NCI-H1092 (cell line): ENCODE measurements around the gene PDIA6.
"Not testable (repeated sequence)": the region's sequence is repeated elsewhere in the genome, so short reads cannot be mapped to it uniquely, and the experiment has no call there.

Source experiments
- DNase-seq: peaks from one replicate; lab custom pipeline; 2025; lab: John Stamatoyannopoulos, UW

PDIA6 gene

DNA sequence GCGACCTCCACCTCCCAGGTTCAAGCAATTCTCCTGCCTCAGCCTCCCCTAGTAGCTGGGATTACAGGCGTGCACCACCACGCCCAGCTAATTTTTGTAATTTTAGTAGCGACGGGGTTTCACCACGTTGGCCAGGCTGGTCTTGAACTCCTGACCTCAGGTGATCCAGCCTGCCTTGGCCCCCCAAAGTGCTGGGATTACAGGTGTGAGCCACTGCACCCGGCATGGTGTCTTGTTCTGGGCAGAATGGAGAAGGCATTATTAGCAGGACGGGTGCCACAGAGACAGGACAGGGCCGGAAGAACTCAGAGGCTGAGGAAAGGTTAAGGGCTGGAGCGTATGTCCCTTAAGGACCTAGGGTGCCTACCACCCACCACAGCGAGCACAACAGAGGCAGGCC is 31.8 kb downstream of the PDIA6 start:
- DNase-seq, result not testable (repeated sequence)

DNA sequence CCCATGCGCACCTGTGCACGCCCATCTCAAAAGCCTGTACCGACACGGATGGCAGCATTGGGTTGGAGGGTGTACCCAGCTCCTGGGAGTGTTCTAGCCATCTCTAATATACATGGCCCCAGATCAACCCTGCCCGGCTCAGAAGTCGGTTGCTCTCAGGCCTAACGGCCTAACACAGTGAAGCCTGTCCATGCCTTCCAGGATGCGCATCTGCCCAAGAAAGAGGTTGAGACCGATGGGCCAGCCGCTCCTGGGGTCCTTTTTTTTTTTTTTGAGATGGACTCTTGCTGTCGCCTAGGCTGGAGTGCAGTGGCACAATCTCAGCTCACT is 32.1 kb downstream of the PDIA6 start:
- DNase-seq, result no peak

DNA sequence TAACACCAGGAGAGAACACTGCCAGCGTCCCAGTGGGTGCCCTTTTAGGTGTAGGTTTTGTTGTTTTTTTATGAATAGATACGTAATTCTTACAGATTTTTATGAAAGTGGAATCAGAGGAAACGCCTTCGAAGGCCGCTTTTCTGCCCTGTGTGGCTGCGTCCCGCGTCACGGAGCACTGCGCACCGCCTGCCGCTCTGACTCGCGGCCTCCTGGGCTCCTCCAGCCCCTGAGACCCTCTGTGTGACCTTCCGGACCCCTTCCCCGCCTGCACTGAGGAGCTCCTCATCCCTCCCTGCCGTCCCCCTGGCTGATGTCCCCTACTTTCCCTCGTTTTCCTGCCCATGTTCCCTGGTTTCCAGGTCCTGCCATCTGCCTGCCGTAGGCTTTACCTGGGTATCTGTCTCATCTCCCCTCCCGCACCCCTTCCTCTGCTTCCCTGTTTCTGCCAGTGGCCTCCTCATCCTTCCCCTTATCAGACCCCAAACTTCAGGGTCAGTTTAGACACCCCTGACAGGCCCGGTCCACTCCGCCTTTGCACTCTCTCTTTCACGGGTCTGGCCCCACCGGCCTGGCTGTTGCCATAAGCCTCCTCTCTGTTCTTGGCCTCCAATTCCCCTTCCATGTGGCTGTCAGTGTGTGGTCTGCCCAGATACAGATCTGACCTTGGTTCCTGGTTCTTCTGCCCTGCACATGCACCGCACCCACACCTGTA is 32.7 kb downstream of the PDIA6 start:
- no peak for DNase-seq

DNA sequence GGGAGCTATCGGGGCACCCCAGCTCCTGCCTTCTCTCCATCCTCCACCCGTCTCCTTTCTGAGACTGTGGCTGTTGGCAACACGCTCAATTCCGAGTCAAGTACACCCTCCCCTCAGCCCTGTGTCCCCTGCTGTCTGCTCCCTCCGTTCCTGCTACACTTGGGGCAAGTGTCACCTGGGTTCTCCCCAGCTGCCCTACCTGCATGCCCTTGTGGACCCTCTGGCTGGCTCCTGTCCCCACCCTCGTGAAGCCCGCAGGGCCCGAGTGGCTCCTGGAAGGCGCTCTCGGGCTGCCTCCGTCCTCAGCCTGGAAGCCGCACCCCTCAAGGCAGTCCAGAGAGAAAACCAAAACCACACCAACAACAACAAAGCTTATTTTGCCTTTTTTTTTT is 33.9 kb downstream of the PDIA6 start:
- no peak for DNase-seq

DNA sequence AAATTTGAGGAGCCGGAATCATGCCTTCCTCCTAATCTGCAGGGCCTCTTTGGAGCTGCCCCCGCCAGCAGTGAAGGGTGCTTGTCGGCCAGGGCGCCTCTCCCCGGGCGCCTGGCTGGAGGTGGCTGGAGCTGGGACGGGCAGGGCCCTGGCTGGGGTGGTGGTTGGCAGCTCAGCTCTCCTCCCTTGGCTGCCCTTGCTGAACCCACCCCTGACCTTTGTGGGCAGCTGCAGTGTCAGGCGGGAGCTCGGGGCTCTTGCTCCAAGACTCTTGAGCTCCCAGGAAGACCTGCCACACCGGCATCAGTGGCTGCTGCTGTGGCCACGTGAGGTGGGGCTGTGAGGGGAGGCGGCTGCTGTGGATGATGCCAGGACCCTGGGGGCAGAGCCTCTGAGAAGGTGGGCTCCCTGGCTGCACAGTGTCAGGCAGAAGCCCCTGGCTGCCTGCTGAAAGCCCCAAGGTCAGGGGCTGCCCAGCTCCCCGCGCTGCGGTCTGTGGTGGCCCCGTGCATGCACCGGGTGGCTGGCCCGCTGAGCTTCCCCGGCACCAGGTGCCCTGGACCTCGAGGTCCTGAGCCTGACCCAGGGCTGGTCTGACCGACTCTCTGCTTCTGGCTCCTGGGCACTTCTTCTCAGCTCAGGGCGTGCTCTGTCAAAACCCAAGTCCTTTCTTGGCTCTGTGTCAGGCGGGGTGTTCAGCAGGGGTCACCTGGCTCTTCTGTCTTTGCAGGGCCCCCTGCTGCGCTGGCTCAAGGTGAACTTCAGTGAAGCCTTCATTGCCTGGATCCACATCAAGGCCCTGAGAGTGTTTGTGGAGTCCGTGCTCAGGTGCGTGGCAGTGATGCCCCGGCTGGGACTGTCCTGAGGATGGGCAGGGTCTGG is 34.5 kb downstream of the PDIA6 start:
- DNase-seq, result no peak

DNA sequence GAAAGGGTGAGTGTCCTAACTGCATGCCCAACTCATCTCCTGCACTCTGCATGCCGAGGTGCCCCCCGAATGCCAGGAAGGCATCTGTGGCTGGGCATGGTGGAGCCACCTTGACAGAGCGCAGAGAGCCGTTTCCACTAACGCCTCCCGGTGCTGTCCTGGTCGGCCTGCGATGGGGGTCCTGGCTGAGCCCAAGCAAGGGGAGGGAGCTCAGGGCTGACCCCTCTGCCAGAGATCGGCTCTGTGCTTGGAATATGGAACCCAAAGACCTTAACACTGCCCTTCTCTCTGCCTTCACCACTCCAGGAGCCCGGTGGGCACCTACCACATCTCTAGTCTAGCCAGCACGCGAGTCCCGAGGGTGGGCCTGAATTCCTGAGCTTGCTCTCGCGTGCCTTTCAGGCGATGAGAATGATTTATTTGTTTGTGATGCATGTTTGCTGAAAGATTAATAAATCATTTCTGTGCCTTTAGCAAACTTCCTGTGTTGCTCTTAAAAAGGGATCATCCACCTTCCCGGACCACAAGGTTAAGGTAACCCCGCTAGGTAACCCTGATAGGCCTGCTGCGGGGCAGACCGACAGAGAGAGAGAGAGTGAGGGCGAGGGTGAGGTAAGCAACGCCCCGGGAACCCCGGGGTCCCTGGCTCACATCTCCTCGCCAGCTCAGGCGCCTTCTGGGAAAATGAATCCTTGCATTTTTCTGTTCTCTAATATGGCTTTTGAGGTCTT is 35.3 kb downstream of the PDIA6 start:
- no peak for DNase-seq

DNA sequence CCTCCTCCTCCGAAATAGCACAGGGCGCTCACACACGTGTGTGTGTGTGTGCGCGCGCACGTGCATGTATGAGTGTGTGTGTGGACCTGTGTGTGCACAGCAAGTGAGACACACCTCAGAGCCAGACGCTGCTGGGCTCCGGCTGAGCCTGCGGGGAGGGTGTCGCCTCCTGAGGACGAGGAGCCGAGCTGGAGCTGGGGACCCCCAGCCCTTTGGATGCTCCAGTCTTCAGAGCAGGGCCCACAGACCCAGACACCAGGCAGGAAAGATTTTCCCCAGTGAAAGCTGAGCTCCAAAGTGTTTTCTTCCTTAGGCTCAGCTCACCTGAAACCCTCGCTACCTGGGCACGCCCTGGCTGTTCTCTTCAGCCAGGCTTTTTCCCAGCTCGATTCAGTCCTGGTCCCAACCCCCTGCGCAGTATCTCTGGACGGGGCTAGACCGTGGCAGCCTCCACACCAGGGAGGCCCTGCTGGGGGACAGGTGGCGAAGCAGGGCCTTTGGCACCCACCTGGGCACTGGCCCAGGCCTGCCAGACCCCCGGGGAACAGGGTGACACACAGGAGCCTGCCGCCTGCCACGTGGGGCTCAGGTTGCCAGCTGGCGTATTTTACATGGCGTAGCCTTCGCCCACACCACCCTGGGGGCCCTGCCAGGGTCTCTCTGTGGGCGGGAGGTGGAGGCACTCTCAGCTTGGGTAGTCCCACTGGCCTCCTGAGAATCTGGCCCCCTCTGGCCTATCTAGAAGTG is 36.2 kb downstream of the PDIA6 start:
- DNase-seq, result no peak

DNA sequence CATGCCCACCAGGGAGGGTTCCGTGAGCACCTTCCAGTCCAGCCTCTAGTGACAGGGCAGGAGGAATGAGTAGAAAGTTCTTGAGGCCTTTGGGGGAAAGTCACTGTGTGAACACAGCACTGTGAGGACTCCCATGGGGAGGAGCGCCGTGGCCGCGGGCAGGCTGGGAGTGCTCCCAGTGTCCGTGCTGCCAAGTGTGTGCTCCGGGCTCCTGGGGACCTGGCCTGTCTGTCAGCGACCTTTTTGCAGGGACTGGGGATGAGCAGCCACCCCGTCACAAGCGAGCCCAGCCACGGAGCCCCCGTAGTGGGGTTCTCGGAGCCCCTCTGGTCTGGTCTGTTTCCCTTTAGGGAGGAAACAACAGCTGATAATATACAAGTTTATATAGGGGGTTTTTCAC is 36.8 kb downstream of the PDIA6 start:
- DNase-seq, result no peak

DNA sequence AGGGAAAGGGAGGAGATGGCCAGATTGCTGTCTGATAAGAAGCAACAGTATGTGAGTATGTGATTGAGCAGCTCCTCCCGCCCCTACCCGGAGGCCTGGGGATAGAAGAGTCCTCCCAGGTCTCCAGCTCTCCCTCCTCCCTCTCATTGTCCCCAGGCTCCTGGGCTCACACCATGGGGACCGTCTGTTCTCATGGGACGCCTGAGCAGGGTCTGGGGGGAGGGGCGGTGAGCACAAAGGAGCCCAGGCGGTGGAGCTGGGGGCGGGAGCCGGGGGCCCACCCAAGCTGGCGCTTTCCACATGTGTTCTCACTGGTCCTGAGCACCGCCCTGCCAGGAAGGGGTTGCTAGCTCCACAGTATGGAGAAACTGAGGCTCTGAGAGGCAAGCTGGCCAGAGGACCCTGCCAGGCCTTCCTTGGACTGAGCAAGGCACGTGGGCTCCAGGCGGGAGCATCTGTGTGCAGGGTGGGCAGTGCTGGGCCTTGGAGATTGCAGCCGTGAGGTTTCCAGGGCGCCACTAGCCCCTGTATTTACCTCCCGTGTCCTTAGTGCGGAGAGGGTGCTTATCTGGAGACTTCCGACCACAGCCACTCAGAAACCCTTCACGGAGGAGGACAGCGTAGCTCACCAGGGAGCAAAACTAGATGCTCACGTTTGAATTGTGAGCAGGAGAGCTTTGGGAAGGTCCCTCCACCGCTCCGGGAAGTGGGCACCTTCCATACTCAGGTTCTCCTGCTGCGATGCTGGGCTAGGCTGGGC is 37.4 kb downstream of the PDIA6 start:
- no peak for DNase-seq

DNA sequence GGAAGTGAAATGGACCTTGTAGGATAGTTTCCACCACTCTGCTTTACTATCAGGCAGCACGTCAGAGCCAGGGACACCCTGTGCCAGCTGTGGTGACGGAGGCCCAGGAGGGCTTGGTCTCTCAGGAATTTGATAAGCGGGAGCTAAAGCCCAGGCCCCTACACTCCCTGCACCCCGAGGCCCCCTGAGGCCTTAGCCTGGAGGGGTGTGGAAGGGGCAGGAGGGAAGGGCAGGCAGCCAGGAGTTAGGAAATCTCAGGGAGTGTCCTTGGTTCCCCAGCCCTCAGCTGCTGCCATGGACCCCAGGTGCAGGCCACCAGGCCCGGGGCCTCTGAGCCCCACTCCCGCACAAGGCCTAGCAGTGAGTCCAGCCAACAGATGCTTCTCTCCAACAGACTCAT is 38.2 kb downstream of the PDIA6 start:
- DNase-seq, result no peak

DNA sequence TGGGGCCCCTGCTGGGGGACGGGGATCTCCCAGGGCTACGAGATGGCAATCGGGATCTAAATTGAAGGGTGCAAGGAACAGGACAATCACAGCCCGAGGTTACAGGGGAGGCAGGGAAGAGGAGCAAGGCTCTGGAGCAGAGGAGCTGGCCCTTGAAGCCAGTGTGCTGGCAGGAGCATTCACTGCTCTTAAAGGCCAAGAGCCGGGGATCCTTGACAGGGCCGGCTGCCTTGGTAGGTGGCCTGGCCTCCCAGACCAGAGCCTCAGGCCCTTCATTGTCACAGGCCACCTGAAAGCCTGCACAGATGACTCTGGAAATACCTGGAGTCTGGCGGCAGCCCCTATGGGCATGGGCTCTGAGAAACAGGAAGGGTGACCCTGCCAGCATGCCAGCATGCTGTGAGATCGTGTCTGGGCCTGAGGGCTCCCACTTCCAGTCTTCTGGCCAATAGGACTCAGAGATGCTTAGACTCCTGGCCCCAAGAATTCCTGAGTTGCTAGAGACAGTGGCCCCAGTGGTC is 38.7 kb downstream of the PDIA6 start:
- DNase-seq, result no peak

DNA sequence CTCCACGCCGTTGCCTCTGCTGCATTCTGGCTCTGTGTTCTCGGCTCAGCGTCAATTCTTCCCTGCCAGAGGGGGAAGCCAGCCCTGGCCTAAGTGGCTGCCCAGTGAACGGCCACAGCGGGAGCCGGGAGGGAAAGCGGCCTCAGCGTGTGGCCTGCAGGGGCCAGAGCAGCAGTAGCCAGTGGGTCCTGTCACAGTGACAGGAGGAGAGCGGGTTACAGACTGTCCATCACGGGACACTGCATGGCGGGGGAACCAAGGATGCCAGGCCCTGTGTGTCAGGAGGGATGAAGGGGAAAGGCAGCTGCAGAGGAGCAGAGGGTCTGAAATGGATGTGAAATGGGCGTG is 39.7 kb downstream of the PDIA6 start:
- no peak for DNase-seq

DNA sequence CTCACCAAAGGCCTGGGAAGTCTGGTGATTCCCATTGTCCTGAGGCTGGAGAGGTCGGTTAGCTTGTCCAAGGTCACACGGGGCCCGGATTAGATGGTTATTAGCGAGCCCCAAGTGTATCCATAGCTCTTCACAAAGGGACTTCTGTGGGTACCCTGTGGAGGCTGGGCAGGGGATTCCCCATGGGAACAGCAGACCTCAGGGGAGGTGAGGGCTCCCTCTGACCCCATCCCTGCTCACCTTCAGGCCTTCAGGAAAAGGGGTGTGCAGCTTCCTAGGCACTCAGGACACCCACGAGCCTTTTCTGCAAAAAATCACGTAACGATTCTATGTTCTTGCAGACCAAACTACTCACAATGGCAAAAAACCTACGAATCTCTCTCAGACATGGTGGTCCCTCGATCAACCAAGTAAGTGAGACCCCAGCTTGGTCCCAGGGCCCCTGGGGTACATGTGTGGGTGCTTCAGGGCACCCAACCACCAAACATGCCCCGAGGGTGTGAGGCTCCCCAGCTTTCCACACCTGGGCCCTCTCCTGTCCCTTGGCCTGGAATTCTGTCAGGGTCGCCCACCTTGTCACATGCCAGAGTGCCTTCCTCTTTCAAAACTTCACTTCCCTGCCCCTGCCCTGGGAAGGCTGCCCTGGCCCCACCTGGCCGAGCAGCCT is 40.3 kb downstream of the PDIA6 start:
- DNase-seq, result no peak

DNA sequence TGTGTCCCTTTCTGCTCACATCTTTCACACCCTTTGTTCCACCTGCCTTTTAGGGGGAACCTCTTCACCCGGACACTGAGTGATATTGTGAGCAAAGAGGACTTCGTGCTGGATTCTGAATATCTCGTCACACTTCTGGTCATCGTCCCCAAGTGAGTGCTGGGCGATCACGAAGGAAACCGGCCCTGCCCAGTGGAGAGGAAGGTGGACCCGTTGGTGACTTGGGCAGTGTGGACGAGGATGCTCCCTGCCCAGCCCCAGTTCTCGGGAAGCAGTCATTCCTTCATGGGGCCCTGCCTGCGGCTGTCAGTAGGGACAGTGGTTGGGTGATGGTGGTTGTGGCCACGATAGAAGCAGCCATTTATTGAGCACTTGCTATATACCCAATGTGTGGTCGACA is 40.8 kb downstream of the PDIA6 start:
- no peak for DNase-seq

DNA sequence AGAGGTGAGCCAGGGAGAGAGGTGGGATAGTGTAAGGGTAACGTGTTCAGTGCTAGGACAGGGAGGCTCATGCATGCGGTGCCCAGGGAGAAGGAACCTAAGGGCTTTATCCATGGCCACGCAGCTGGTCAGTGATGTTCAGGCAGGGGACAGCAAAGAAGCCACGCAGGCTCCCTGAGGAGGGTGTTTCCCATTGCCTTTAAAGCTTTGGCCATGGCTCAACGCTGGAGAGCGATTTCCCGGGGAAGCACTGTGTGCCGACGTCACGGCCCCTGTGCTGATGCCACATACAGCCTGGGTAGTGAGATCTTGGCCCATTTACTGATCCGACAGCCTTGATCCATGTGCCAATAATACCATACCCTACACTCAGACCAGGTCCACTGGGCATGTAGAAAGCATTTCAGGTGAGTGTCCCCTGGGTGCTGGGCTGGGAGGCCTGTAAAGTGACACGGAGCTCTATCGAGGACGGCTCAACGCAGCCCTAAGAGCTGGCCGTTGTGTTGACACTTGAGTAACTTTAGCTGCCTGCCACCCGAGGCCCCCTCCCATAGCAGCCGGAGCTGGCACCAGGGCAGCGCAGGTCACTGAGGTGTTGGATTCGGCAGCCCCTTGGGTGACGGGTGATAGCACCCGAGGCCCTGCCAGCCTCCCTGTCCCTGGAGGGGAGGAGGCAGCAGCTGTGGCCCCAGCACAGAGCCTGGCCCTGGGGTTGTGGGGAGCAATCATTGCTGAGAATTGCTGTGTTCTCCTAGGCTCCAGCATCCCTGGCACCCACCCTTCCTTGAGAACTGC is 41.4 kb downstream of the PDIA6 start:
- no peak for DNase-seq

DNA sequence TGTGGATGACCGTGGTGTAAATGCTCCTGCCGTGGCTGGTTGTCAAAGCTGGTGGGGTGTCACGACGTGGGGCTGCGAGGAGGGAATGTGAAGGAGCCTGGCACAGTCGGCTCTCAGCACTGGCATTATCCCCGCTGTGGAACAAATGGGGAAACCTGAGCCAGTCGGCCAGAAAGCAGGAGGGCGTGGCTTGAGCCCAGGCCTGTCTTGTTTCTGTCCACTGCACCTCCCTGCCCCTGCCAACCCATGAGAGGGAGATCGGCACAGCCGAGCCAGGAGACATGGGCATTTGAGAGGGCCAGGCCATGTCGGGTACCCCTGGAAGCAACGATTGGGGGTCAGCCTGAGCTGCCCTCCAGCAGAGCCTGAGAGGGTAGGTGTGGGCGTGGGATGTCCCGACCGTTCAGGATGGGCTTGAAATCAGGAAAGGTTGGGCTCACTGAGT is 44.5 kb downstream of the PDIA6 start:
- no peak for DNase-seq

DNA sequence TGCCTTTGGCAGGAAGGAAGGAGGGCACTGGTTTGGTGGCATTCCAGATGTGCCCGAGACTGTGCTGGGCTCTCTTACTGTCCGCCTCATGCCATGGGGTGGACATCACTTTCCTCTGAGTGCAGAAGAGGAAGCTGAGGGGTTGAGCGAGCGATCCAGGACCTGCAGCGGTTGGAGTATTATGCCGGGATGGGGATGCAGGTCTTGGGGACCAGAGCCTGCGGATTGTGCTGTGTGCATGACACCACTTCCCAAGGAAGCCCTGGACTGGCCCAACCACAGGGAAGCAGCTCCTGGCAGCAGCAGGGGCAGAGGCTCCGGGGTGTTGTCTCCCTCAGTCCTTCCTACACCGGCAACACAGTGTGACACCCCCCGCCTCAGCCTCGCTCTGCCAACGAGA is 46.7 kb downstream of the PDIA6 start:
- DNase-seq, result no peak

DNA sequence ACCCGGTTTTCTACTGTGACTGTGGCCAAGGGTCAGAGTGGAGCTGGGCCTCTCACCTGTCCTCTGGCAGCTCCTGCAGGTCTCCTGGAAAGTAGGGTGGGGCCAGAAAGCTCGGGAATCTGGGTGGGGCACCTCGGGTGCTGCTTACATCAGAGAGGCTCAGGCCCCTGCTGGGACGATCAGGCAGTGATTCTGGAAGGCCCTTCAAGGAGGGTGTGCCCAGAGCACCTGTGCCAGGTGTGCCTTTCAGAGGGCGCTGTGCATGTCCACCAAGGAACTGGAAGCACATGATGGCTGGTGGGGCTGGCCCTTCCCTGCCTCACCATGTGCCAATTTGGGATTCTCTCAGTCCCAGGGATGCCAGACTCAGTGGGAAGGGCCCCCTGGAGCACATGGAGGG is 47.1 kb downstream of the PDIA6 start:
- DNase-seq, result no peak

DNA sequence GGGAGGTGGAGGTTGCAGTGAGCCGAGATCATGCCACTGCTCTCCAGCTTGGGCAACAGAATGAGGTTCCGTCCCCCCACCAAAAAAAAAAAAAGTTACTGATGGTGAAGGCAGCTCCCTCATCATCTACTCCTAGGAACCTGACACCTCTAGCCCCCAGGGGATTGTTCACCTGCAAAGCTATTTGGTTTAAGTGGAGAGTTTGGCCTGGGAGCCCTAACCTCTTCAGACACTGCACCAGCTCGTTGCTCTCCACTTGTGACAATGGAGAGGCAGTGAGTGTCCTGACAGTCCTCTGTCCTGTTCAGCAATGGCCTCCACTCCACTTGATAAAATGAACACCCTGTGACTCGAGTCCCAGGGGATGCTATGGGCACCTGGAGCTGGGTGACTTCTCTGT is 47.7 kb downstream of the PDIA6 start:
- no peak for DNase-seq
